ENCODE data around the gene IVNS1ABP.
"Not testable (repeated sequence)": the region's sequence is repeated elsewhere in the genome, so short reads cannot be mapped to it uniquely, and the experiment has no call there.

The IVNS1ABP gene

DNA sequence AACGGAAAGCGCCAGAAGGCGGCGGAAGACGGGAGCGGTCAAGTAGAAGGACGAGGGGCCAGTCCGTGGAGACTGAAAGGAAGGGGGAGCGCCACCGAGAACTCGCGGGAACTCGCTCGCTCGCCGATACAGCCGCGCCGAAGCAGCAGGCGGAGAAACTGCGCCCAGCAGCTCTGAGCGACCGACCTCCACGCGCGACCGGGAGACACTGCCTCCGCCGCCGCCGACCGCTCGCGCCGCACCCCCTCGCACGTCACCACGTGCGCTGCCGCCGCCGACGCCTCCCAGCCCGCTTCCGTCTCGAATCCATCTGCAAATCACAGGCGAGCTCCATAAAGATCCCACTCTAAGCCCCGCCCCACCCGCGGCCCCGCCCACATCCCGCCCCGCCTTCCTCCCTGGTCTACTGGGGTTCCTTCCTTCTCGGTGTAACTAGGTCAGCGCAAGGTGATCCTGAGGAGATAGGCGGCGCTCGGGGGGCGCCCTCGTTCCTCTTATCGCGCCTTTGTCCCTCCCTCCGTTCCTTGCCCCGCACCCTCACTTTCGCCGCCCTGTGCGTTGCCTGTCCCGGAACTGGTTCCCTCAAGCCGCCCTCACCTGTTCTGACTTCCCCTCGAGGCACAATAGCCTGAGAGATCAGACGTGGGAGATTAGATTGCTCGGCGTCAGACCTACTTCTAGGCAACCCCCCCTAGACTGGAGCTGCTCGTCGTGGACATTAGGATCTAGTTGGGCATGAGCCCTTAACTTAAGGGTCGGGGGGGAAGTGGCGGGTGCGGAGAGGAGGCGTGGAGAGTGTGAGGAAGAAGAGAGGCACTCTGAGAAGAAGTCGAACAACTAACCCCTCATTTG is at the start of gene IVNS1ABP:
Gene IVNS1ABP (minus strand): TSS at position 210 of the 852 bp plus-strand sequence. CDS start 7,750 bp downstream, outside the sequence.
- H3K27ac Mint-ChIP-seq = peak within 1 kb of the TSS; percentile 98
- peaks cover 36% of the 10 kb centered on the region for H3K36me3 Mint-ChIP-seq (ENCODE audit: low read depth)
- peaks cover 6% of the 10 kb centered on the region for H3K9me3 Mint-ChIP-seq
- ATAC-seq = peak; percentile 84
- no peaks in the 10 kb centered on the region for H3K27me3 Mint-ChIP-seq
- peak; percentile 90 for DNase-seq
- peak within 1 kb of the TSS; percentile 99 for H3K4me3 Mint-ChIP-seq
- H3K4me1 Mint-ChIP-seq = peaks cover 49% of the 10 kb centered on the region

GRCh38 chr1:185365951-185366350 is 48.9 kb upstream of the IVNS1ABP start:
- no peak overlapping the region for H3K4me3 Mint-ChIP-seq
- ATAC-seq = no peak
- no peak for DNase-seq
- H3K27me3 Mint-ChIP-seq = no peaks in the 10 kb centered on the region
- H3K36me3 Mint-ChIP-seq (ENCODE audit: low read depth) = no peaks in the 10 kb centered on the region
- H3K4me1 Mint-ChIP-seq = no peaks in the 10 kb centered on the region
- H3K9me3 Mint-ChIP-seq = peaks cover 8% of the 10 kb centered on the region
- no peak overlapping the region for H3K27ac Mint-ChIP-seq

DNA sequence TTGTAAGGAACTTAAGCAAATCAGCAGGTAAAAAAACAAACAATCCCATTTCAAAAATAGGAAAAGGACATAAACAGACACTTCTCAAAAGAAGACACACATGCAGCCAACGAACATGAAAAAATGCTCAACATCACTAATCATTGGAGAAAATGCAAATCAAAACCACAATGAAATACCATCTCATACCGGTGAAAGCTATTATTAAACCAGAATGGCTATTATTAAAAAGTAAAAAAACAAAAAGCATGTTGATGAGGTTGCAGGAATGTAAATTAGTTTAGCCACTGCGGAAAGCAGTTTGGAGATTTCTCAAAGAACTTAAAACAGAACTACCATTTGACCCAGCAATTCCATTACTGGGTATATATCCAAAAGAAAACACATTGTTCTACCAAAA is 47.5 kb upstream of the IVNS1ABP start:
- peaks cover 13% of the 10 kb centered on the region for H3K9me3 Mint-ChIP-seq
- not testable (repeated sequence) for H3K4me1 Mint-ChIP-seq; H3K4me3 Mint-ChIP-seq; H3K27me3 Mint-ChIP-seq; ATAC-seq; H3K36me3 Mint-ChIP-seq (ENCODE audit: low read depth); DNase-seq; H3K27ac Mint-ChIP-seq

- ATAC-seq (no peak), DNase-seq (no peak)
- no peak overlapping the region for H3K4me3 Mint-ChIP-seq
- H3K27ac Mint-ChIP-seq = no peak overlapping the region
- peaks cover 13% of the 10 kb centered on the region for H3K9me3 Mint-ChIP-seq
- no peaks in the 10 kb centered on the region for H3K27me3 Mint-ChIP-seq
- no peaks in the 10 kb centered on the region for H3K4me1 Mint-ChIP-seq
- H3K36me3 Mint-ChIP-seq (ENCODE audit: low read depth) = no peaks in the 10 kb centered on the region
Observed at GRCh38 chr1:185363205-185363604, 46.2 kb upstream of the IVNS1ABP start.

GRCh38 chr1:185360714-185361113 is 43.7 kb upstream of the IVNS1ABP start:
- Mint-ChIP-seq H3K9me3 (peaks cover 13% of the 10 kb centered on the region), H3K27ac (no peak overlapping the region), H3K4me1 (no peaks in the 10 kb centered on the region), H3K4me3 (no peak overlapping the region), H3K27me3 (no peaks in the 10 kb centered on the region), H3K36me3 (ENCODE audit: low read depth) (no peaks in the 10 kb centered on the region)
- DNase-seq (no peak), ATAC-seq (no peak)

- no peaks in the 10 kb centered on the region for H3K36me3 Mint-ChIP-seq (ENCODE audit: low read depth)
- no peaks in the 10 kb centered on the region for H3K4me1 Mint-ChIP-seq
- DNase-seq (no peak), ATAC-seq (no peak)
- H3K27me3 Mint-ChIP-seq = no peaks in the 10 kb centered on the region
- H3K27ac Mint-ChIP-seq = no peak overlapping the region
- no peak overlapping the region for H3K4me3 Mint-ChIP-seq
- H3K9me3 Mint-ChIP-seq = peaks cover 13% of the 10 kb centered on the region
Observed at GRCh38 chr1:185358957-185359356, 41.9 kb upstream of the IVNS1ABP start.

DNA sequence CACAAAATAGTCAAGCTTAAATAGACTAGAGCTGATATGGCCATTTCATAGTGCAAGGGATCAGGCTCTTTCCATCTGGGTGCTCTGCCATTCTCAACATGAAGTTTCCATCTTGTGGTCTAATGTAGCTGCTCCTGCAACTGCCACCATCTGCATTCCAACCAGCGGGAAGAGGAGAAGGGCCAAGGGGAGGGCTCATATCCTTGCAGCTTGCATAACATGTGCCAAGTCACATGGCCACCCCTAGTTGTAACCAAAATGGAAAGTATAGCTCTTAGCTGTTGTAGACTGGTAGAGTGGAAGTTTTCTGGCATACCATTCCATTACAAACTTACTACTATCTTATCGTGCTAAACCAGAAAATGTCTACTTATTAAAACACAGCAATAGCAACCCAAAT is 38.9 kb upstream of the IVNS1ABP start:
- H3K27me3 Mint-ChIP-seq = no peaks in the 10 kb centered on the region
- no peak for ATAC-seq
- peaks cover 5% of the 10 kb centered on the region for H3K9me3 Mint-ChIP-seq
- no peaks in the 10 kb centered on the region for H3K36me3 Mint-ChIP-seq (ENCODE audit: low read depth)
- no peaks in the 10 kb centered on the region for H3K4me1 Mint-ChIP-seq
- DNase-seq = no peak
- no peak overlapping the region for H3K27ac Mint-ChIP-seq
- H3K4me3 Mint-ChIP-seq = no peak overlapping the region

DNA sequence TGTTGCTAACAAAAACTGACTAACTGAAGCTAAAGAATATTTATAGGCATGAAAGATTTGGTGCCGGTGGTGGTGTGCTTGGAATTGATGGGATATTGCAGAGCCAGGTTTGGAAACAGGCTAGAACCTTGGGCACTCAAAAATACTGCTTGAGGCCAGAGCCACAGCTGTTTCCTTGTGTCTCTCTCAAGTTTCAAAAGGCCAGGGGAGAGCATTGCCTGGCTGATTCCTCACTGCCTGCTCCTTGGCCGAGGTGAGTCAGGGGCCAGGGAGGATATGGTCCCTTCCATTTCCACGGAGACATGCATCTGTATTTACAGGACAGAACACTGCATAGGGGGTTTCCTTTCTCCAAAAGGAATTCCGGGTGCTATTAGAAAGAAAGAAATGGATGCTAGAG is 36.1 kb upstream of the IVNS1ABP start:
- Mint-ChIP-seq H3K27ac (no peak overlapping the region), H3K36me3 (ENCODE audit: low read depth) (no peaks in the 10 kb centered on the region), H3K4me1 (no peaks in the 10 kb centered on the region), H3K4me3 (no peak overlapping the region), H3K9me3 (no peaks in the 10 kb centered on the region), H3K27me3 (no peaks in the 10 kb centered on the region)
- ATAC-seq = no peak
- DNase-seq = no peak

GRCh38 chr1:185351734-185352466 is 34.9 kb upstream of the IVNS1ABP start:
- Mint-ChIP-seq H3K36me3 (ENCODE audit: low read depth) (no peaks in the 10 kb centered on the region), H3K4me3 (no peak overlapping the region), H3K9me3 (no peaks in the 10 kb centered on the region), H3K4me1 (peaks cover 4% of the 10 kb centered on the region), H3K27me3 (no peaks in the 10 kb centered on the region), H3K27ac (no peak overlapping the region)
- no peak for DNase-seq
- no peak for ATAC-seq

DNA sequence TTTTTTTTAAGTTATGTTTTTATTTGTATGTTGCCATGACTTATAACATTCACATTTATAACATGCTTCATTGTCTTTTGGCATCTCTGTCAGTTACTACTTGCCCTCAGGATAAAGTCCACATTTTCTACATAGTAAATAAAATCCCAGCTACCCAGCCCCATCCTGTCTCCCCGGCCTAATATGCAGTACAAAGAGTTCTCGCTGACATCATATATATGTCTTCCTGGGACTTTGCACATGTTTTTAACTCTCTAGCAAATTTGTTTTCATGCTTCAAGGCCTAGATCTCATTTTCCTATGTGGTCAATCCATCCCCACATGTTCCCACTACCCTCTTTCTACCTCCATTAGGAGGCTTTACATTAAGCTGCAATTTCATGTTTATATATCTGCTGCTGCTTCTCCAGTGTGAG is 33.0 kb upstream of the IVNS1ABP start:
- Mint-ChIP-seq H3K27me3 (no peaks in the 10 kb centered on the region), H3K4me3 (no peak overlapping the region), H3K36me3 (ENCODE audit: low read depth) (no peaks in the 10 kb centered on the region), H3K9me3 (no peaks in the 10 kb centered on the region), H3K27ac (no peak overlapping the region), H3K4me1 (peaks cover 17% of the 10 kb centered on the region)
- DNase-seq = no peak
- ATAC-seq = no peak

DNA sequence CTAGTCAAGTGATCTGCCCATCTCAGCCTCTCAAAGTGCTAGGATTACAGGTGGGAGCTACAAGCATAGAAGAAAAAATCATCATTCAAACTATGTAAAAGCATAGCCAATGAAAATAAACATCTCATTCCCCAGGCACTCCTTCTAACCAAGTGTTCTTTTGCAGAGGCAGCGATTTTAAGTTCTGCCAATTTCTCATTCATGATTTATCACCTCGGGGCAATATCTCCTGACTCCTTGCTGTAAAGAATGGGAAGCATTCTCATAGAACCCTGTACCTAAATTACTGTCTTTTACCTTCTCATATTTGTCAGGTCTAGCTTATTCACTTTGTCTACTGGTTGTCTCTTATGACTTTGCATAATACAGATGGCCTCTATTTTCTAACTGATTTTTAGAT is 32.5 kb upstream of the IVNS1ABP start:
- Mint-ChIP-seq H3K4me3 (no peak overlapping the region), H3K4me1 (peaks cover 17% of the 10 kb centered on the region), H3K27me3 (no peaks in the 10 kb centered on the region), H3K27ac (no peak overlapping the region), H3K36me3 (ENCODE audit: low read depth) (no peaks in the 10 kb centered on the region), H3K9me3 (no peaks in the 10 kb centered on the region)
- no peak for ATAC-seq
- DNase-seq = no peak

DNA sequence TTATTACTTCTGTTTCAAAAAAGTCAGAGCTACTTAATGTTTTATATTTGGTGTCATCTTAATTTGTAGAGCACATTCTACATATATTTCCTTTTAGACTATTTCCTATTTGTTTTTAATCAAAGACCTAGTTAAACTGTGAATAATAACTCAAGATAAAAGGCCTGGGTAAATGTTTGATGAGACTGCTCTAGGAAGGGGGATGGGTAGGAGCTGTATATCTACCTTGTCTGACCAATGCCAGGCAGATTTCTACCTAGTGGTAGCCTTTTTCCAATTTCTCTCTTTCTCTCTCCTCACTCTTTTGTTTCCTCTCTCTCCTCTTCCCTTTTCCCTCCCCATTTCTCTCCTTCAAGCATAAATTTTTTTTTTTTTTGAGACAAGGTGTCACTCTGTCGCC is 31.9 kb upstream of the IVNS1ABP start:
- Mint-ChIP-seq H3K27me3 (no peaks in the 10 kb centered on the region), H3K4me3 (no peak overlapping the region), H3K27ac (no peak overlapping the region), H3K4me1 (peaks cover 17% of the 10 kb centered on the region), H3K36me3 (ENCODE audit: low read depth) (no peaks in the 10 kb centered on the region), H3K9me3 (no peaks in the 10 kb centered on the region)
- DNase-seq (no peak), ATAC-seq (no peak)

DNA sequence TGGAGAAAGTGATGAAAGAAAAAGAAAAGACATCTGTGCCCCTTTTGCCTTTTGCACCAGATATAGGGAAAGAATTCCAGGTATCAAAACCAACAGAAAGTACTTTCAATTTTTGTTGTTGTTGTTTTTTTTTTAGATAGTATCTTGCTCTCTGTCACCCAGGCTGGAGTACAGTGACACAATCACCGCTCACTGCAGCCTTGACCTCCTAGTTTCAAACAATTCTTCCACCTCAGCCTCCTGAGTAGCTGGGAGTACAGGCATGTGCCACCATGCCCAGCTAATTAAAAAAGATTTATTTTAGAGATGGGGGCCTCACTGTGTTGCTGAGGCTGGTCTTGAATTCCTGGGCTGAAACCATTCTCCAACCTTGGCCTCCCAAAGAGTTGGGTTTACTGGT is 31.3 kb upstream of the IVNS1ABP start:
- Mint-ChIP-seq H3K27ac (no peak overlapping the region), H3K4me1 (peaks cover 17% of the 10 kb centered on the region), H3K9me3 (no peaks in the 10 kb centered on the region), H3K27me3 (no peaks in the 10 kb centered on the region), H3K36me3 (ENCODE audit: low read depth) (no peaks in the 10 kb centered on the region), H3K4me3 (no peak overlapping the region)
- ATAC-seq (no peak), DNase-seq (no peak)

- ATAC-seq = no peak
- Mint-ChIP-seq H3K9me3 (no peaks in the 10 kb centered on the region), H3K27me3 (no peaks in the 10 kb centered on the region), H3K4me3 (no peak overlapping the region), H3K36me3 (ENCODE audit: low read depth) (no peaks in the 10 kb centered on the region), H3K4me1 (peaks cover 17% of the 10 kb centered on the region), H3K27ac (no peak overlapping the region)
- no peak for DNase-seq
Observed at GRCh38 chr1:185345913-185346720, 29.1 kb upstream of the IVNS1ABP start.
